Stimulated activated CD8-positive, alpha-beta memory T cell treated with anti-CD3 and anti-CD28 coated beads, Interleukin-7, amount 100 ng/mL, for 48 hours (primary cell): ENCODE measurements around the gene VPS37D.
"Not testable (repeated sequence)": the region's sequence is repeated elsewhere in the genome, so short reads cannot be mapped to it uniquely, and the experiment has no call there.

Source experiments
- DNase-seq, 2 donors: peaks; one replicate each; pipeline ENCODE4 v3.0.0-alpha.2; 2020; ENCODE audit warnings: low read depth in 1 of 2; ENCODE audit errors: extremely low read depth in 1 of 2

VPS37D gene

DNA sequence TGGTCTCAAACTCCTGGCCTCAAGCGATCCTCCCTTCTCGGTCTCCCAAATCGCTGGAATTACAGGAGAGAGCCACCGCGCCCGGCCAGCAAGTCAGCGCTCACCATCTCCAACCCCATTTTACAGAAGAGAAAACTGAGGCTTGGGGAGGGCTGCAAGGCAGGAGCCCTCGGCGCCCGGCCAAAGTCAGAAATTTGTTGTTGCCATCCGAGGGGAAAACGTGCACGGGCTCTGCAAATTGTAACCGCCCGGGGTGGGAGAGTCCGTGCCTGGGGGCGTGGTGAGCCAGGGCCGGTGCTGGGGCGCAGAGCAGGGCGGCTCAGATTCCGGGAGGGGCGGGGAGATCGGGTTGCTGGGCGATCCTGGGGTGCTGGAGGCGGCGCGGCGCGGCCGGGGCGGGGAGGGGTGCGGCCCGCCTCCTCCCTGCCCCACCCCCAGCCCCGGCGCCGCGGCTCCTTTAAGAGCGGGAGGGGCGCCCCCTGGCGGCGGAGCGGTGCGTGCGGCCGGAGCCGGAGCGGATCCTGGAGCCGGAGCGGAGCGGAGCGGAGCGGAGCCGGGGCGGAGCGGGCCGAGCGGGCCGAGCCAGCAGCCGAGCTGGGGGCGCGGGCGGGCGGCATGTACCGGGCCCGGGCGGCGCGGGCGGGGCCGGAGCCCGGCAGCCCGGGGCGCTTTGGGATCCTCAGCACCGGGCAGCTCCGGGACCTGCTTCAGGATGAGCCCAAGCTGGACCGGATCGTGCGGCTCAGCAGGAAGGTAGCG, at the start of gene VPS37D:
Gene VPS37D, plus strand, starts transcription at position 488 of the 759 bp plus-strand sequence. Its CDS starts 128 bp downstream, at position 616.
- DNase-seq: peak; percentile 81 to 83

GRCh38 chr7:73618538-73618937, 49.1 kb upstream of the VPS37D start:
- no peak for DNase-seq

DNA sequence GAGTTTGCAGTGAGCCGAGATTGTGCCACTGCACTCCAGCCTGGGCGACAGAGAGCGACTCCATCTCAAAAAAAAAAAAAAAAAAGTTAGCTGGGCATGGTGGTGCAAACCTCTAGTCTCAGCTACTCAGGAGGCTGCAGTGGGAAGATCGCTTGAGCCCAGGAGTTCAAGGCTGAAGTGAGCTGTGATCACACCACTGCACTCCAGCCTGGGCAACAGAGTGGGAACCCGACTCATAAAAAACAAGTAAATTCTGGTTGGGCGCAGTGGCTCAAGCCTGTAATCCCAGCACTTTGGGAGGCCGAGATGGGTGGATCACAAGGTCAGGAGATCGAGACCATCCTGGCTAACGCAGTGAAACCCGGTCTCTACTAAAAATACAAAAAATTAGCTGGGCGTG, 48.2 kb upstream of the VPS37D start:
- DNase-seq: not testable (repeated sequence)

DNA sequence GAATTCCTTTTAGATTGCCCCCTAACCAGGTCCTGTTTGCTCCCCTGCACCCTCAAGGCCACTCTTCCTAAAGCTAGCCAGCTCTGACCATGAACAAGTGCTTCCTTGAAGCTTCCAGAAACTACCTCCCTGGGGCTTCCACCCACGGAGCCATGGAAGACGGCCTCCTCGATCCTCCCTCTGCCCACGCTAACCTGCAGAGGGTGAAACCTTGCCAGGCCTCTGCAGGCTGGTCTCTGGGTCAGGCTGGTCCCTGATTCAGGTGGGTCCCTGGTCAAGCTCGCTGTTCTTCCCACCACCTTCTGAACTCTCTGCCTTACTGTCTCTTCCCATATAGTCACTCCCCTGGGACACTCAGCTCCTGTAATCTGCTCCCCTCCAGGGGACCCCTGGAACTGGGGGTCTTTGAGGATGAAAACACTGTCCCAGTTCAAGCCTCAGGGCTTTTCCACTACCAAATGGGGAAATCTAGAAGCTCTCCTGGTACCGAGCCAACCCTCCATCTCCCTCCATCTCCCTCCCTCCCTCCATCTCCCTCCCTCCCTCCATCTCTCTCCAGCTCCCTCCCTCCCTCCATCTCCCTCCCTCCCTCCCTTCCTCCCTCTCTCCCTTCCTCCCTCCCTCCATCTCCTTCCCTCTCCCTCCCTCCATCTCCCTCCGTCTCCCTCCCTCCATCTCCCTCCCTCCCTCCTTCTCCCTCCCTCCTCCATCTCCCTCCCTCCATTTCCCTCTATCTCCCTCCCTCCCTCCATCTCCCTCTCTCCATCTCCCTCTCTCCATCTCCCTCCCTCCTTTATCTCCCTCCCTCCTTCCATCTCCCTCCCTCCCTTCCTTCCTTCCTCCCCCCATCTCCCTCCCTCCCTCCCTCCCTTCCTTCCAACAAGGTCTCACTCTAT, 46.2 kb upstream of the VPS37D start:
- no peak for DNase-seq

DNA sequence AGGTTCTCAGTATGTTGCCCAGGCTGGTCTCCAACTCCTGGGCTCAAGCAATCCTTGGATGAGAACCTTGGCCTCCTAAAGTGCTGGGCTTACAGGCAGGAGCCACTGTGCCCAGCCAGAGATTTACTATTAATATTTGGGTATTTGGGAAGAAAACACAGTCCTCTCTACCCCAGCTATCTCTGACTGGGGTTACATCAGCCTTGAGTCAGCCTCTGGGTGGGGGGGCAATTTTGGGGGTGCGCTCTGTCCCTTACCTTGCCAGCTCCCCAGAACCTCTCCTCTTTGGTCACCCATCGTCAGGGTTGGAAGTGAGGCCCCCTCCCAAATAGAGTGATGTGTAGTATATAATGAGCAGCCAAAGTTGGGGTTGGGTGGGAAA, 45.1 kb upstream of the VPS37D start:
- DNase-seq: no peak

DNA sequence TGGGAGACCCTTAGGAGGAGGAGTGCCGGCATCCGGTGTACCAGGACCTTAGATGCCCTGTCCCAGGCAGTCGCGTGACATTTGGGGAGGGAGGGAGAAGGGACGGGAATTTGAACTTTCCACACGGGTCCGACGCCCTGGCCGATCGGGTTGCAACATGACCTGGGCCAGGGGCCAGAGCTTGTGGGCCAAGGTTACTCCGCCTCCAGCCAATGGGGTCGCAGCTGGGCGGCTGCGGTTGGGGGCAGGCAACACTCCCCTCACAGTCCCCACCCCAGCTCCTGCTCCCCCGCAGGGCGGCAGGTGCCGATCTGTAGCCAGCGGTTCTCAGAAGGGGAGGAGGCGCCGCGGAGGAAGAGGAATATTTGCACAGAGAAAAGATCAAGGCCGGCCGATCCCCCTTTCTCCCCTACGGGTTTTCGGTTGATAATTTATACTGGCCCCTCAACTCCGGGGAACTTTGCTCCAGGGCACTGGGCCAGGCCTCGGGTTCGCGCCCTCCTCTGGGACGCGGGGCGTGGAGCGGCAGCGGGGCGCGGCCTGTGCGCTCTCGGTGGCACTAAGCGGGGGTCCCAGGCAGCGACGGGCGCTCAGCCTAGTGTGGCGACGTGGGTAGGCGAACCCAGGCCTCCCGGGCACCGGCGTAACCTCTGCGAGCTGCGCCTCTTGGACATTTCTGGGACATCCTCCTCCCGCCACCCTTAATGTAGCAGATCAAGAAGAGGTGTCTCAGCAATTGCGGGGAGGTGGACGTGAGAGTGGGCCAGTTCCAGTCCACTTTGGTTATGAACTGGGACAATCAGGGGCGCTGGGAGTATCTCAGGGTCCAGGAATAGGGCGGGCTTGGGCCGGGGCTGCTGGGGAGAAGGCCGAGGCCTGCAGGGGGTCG, 44.5 kb upstream of the VPS37D start:
- DNase-seq: no peak

DNA sequence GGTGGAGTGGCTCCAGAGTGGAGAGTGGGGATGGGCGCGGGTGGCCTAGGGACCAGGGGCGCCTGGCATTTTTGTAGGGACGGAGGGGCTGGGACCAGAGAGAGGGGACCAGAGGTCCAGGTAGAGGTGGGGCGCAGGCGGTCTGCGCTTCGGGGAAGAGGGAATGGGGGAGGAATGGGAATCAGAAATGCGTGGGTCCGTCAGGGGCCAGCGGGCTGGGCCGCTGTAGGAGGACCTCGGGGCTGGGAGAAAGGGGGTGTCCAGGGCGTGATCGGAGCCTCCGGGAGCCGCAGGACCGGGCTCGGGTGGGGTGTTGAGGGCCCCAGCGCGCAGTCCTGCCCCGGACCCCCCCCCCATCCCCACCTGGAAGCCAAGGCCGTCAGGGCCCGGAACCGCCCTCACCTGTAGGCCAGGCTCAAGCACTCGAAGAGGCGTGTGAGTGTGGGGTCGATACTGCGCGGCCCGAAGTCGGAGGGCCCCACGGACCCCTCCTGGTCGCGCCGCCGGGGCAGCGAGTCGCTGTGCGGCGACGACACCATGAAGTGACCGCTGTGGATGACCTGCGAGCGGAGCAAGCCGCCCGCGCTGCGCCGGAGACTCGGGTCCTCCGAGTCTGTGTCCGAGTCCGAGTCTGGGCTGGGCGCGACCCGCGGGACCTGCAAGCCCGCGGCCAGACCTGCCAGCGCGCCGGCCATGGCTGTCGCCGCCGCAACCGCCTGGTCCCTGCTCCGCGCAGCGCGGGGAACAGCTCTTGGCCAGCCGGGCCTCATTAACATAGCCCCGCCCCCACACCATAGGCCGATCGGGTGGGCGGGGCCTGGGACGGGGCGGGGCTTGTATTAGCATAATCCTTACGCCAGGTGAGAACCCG, 43.6 kb upstream of the VPS37D start, which contains the start of gene MLXIPL:
Gene MLXIPL, minus strand, starts transcription at position 725 of the 871 bp plus-strand sequence. Its CDS starts 30 bp downstream, at position 695.
- DNase-seq: peak; percentile 20 to 40

- no peak for DNase-seq
Measured at GRCh38 chr7:73624669-73625001, 43.0 kb upstream of the VPS37D start.

DNA sequence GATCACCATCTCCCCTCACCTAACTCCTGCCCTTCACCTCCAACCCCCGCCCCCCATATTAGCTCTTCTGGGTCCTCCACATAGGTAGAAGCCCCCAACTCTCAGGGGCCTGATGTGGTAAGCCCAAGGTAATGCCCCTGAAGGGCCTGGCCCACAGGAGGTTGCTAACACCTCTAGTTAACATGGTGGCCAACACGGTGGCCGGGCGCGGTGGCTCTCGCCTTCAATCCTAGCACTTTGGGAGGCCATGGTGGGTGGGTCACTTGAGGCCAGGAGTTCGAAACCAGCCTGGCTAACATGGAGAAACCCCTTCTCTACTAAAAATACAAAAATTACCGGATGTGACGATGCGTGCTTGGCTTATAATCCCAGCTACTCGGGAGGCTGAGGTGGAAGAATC, 42.4 kb upstream of the VPS37D start:
- no peak for DNase-seq

DNA sequence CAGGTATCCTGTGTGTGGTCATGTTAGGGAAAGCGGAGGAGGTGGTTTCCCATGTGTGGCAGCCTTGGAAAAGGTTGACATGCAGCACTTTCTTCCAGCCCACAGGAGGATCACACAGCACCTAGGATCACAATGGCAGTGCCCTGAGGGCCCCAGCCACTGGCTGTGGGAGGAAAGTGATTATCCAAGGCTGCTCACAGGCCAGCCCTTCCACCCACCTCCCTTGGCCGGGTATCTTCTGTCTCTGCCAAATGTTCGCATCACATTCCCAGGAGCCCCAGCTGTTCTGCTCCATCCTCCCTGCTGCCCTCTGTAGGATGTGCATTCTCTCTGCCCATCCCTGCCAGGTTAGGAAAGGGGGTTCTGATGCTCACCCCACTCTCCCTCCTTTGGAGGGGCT, 40.8 kb upstream of the VPS37D start:
- DNase-seq: no peak

DNA sequence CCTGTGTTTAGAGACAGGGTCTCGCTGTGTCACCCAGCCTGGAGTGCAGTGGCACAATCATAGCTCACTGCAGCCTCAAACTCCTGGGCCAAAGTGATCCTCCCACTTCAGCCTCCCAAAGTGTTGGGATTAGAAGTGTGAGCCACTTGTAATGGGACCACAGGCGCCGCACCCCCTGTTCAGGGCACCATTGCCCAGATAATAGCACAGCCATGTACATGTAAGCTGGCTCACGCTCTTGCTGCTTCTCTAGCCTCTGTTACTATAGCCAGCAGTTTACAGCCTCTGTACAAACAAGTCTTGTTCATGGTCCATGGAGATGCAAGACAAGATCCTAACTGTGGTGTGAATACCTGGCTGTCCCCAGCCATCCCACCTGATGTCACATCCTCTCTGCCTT, 39.1 kb upstream of the VPS37D start:
- no peak for DNase-seq

GRCh38 chr7:73631558-73631957, 36.1 kb upstream of the VPS37D start:
- DNase-seq: no peak

DNA sequence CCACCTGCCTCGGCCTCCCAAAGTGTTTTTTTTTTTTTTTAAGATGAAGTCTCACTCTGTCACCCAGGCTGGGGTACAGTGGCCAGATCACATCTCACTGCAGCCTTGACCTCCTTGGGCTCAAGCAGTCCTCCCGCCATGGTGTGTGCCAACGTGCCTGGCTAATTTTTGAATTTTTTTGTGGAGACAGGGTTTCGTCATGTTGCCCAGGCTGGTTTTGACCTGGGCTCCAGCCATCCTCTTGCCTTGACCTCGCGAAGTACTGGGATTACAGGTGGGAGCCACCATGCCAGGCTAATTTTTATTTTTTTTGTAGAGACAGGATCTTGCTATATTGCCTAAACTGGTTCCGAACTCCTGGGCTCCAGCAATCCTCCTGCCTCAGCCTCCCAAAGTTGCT, 34.3 kb upstream of the VPS37D start:
- DNase-seq: no peak

- DNase-seq: no peak
Measured at GRCh38 chr7:73633844-73634243, 33.8 kb upstream of the VPS37D start.

DNA sequence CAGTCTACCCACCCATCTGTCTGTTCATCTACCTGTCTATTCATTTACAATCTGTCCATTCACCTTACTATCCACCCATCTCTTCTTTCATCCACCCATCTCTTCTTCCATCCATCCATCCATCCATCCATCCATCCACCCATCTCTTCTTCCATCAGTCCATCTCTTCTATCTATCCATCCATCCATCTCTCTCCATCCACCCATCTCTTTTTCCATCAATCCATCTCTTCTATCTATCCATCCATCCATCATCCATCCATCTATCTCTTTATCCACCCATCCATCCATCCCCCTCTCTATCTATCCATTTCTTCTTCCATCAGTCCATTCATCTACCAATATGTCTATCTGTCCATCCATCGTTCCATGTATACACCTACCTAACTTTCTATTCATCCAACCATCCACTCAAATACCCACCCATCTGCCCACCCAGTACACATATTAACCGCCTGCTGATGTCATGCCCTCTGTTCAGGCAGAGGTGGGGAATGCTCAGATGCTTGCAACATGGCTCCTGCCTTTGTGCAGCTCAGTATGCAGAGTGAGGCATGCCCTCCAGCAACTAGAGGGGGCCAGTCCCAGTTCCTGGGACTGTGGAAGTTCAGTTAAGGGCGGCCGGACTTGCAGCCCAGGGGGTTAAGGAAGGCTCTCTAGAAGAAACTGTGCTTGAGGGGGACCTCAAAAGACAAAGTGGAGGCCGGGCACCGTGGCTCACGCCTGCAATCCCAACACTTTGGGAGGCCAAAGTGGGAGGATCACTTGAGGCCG, 32.0 kb upstream of the VPS37D start:
- DNase-seq: no peak

- no peak for DNase-seq
Measured at GRCh38 chr7:73638911-73639310, 28.7 kb upstream of the VPS37D start.

GRCh38 chr7:73642834-73643233, 24.8 kb upstream of the VPS37D start:
- DNase-seq: no peak

DNA sequence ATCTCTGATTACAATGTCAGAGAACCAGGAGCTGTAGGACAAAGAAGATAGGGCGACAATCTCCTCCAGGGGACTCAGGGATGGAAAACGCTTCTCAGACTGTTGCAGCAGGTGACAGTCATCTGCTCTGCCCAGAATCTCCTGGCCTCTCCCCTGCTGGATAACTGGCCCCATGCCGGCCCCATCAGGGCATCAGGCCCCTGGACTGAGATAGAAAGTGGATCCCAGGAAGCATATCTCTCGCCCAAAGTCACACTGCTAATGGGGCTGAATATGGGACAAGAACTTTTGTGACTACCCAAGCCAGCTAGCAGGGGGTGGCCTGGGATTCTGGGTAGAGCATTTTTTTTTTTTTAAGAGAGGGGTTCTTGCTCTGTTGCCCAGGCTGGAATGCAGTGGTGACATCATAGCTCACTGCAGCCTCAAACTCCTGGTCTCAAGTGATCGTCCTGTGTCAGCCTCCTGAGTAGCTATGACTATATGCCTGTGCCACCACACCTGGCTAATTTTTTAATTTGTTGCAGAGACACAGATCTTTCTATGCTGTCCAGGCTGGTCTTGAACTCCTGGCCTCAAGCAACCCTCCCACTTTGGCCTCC, 22.8 kb upstream of the VPS37D start:
- DNase-seq: no peak

GRCh38 chr7:73645643-73646174, 21.9 kb upstream of the VPS37D start:
- DNase-seq: no peak
